HG02610 (cell line): Measurements from ENCODE around the gene EFR3B.

Experiments
- ATAC-seq: cut with Tn5 transposase; IDR thresholded peaks from one replicate; pipeline ENCODE4 v1.9.1; 2021; ENCODE audit warnings: mild to moderate bottlenecking, moderate library complexity; ENCODE audit not compliant: unreplicated experiment

Gene EFR3B

GRCh38 chr2:25032901-25033300 is 9.0 kb upstream of the EFR3B start:
- no peak for ATAC-seq

GRCh38 chr2:25034081-25034480 is 7.8 kb upstream of the EFR3B start:
- no peak for ATAC-seq

GRCh38 chr2:25035537-25036220 is 6.2 kb upstream of the EFR3B start:
- no peak for ATAC-seq

GRCh38 chr2:25036221-25036559 is 5.7 kb upstream of the EFR3B start:
- ATAC-seq = no peak

- no peak for ATAC-seq
Observed at GRCh38 chr2:25039126-25039525, 2.8 kb upstream of the EFR3B start.

GRCh38 chr2:25041307-25041927 is 459 bp upstream of the EFR3B start:
- ATAC-seq = no peak

DNA sequence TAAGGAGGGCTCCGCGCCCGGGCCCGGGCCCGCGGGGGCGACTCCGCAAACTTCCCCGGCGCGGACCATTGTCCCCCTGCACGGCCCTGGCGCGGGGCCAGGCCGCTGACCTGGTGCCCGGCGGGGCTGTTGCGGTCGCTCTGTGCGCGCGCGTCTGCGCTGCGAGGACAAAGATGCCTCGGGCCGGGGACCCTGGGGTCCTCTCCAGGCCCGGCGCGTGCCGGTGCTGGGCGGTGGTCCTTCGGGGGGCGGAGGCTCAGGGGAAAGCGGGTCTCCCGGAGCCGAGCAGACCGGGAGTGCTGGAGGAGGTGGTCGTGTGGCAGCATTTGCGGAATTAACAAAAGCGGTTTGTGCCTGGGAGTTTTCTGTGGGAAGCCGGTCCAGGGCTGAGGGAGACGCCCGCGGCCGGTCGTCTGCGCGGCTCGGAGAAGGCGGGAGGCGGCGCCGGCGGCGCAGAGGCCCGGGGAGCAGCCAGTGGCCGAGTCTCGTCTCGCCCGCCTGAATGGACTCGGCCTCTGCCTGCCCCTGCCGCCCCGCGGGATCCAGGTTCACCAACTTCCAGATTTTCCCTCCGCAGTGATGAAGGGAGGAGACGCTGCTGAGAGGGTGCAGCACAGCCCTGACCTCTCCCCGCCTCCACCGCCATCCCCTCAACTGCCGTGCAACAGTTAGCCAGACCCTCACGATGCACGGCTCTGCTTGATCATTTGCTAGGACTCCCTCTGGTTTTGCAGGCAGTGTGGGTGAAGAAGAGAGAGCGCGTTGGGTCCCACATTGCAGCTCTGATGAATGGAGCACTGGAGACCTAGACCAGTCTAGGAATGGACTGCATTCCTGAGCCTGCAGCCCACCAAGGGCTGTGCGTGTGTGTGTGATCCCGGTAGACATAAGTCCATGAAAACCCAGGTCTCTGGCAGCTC is 705 bp downstream of the EFR3B start:
- no peak for ATAC-seq

DNA sequence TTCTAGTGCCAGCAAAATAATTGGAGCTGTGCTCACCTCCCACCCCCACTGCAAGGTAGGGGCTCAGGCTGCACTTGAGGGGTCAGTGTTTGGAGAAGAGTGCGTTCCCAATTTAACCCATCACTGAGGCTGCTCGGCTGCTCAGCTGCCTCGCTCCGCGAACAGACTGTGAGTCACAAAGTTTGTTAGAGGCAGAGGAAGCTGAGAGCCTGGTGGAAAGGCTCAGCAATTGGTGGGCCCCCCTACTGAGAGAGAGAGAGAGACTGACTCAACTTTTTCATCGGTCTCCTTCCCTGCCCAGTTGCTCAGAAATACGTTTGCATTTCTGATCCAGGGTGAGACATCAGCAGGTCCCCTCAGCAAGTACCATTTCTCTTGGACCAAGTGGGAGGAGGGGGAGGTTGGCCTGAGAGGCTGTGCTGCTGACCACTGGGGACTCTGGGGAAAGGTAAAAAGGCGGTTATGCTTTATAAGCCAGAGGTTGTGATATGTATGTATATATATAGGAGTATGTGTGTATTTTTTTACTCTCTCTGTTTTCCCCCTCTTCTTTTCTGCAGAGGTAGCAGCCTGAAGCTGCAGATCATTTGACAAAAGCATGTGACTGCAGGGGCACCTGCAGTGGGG is 1.5 kb downstream of the EFR3B start:
- no peak for ATAC-seq

DNA sequence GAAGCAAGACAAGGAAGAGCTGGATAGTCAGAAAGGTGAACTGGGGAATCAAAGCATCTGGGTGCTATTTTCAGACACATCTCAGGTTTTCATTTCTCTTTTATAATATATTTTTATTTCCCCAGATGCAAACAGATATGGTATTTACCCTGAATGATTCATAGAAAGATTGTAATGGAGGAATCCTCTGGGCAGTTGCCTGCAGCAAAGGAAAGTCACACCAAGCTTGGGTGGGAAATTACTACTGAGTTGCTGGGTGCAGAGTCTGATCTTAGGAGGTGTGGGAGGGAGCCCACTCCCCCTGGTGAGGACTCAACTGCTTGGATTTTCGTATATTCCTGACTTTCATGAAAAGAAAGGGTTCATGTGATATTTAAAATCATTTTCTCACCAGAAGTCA is 2.1 kb downstream of the EFR3B start:
- ATAC-seq = no peak

GRCh38 chr2:25044990-25045389 is 3.1 kb downstream of the EFR3B start:
- ATAC-seq = no peak

- ATAC-seq = no peak
Observed at GRCh38 chr2:25049422-25049821, 7.5 kb downstream of the EFR3B start.

DNA sequence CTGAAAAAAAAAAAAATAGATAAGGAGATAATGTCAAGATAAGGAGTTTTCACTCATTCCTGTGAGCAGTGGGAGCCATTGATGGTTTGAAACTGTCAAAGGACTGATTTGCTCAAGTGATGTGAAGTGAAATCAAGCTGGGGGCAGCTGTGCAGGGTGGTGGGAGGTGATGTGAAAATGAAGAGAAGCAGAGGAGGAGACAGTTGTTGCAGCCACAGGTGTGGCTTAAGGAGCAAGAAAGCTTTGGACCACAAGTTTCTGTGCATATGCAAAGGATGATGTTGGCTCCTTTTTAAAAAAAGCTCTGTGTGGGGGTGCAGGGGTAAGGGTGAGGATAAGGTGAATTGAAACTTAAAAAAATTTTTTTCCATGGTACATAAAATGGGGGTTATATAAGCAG is 8.3 kb downstream of the EFR3B start:
- ATAC-seq = no peak

DNA sequence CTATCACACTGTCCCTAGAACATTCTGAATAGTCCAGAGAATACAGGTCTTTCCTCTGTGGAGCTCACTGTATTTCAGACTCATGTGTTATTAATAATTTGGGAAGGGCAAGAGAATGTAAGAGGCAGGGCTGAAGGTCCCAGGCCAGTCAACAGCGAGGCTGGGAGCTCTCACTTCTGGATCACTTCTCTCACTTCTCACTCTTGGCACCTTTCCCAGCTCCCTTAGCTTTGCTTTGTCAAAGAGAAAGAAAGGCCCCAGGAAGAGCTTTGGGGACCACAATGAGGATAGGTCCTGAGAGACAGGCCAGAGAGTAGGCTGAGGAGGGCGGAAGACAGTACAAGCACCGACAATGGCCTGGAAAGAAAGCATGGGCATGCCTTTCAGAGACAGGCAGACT is 11.2 kb downstream of the EFR3B start:
- ATAC-seq = no peak

GRCh38 chr2:25054720-25055119 is 12.8 kb downstream of the EFR3B start:
- no peak for ATAC-seq

GRCh38 chr2:25055376-25055920 is 13.6 kb downstream of the EFR3B start:
- no peak for ATAC-seq

DNA sequence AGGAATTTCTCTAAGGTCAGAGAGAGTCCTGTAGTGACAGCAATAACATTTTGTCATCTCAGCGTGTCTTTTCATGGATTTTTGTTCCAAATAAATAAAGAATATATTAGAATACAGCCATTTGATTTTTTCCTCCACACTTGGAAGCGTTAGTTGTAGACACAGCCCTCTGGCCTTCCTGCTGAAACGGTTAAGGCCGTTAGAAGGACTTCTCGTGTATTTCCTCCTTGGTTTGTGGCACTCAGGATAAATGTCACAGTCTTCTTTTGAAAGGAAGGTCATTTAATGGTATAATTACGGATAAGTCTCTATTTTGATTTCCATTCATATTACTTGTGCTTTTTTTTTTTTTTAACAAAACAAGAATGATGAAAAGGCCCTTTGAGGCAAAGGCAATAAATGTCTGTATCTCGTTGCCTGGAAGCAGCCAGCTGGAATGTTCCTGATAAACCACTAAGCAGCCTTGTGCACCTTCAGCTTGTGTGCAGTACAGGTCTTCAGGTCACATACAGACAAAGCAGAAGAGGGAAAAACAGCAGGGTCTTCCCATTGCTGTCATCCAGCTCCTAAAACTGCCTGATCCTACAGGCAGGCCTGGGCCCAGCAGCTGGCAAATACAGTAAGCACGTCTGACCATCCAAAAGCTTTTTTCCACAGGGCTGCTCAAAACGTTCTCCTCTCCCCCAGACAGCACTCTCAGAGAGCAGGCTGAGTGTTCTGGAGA is 14.4 kb downstream of the EFR3B start:
- no peak for ATAC-seq

- no peak for ATAC-seq
Observed at GRCh38 chr2:25062511-25062917, 20.6 kb downstream of the EFR3B start.

DNA sequence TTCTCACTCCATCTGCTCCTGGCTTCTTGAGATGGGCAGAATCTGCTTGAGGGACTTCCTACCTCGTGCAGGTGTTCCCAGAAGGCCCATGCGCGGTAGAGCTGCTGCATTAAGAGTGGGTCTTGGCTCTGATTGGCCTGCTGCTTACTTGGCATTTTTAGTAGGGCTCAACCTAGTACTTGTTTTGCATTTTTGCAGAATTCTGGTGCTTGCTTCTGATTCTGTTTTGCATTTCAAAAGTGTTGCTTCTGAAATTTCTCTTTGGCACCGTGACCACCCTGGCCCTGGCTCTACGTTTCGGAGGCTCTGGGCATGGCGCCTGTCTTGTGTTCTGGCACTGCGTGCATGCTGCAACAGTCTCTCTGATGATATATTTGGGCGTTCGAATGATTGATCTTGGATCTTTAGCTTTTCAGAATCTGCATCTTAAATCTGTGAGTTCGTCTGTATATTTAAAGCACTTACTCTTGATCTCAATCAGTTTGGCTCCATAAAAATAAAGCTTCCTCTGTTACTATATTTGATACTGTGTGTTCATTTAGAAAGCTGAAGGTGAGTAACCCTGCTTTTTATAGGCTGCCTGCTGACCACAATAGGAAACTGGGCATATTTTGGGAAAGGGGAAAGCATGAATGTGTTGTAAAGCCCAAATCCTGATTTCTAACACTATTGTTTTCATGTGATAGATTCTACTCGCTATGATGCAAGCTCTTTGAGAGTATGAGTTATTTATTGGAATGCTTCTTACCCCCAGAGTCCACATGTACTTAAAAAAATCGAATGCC is 22.2 kb downstream of the EFR3B start:
- ATAC-seq = no peak

GRCh38 chr2:25065768-25066167 is 23.9 kb downstream of the EFR3B start:
- no peak for ATAC-seq

DNA sequence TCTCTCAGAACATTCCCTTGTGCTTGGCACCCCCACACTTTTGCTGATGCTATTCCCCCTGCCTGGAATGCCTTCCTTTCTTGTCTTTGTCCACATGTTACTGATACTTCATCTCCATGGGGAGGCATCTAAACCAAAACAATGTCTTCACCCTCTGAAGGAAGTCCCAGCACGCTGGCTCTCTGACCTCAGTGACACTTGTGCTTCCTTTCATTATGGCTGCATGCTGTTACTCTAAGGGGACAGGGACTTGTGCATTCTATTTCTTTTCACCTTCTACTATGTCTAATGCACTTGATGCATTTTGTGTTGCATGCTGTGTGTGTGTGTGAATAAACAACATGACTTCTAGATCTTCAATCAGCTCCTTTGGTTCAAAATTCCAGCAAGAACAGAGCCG is 24.6 kb downstream of the EFR3B start:
- no peak for ATAC-seq
